Common myeloid progenitor, CD34-positive (primary cell): Measurements from ENCODE around the gene SORL1-AS1.

Source experiments
- CTCF ChIA-PET: fragments of 350-600 bp; sonication (Branson Sonifier 250); formaldehyde crosslinking; loops from one replicate; lab custom pipeline; 2021; ENCODE audit warnings: antibody characterized with exemption; lab: Charles Lee
- POLR2A ChIA-PET: fragments of 350-600 bp; sonication (Branson Sonifier 250); formaldehyde crosslinking; loops from one replicate; lab custom pipeline; 2021; ENCODE audit warnings: antibody characterized with exemption; lab: Charles Lee
- DNase-seq, 3 donors: peaks; one replicate each; pipeline versions ENCODE4 v3.0.0 to v3.0.0-alpha.2; 2013
- H3K27ac ChIP-seq, 2 experiments: 1 replicate in 1 of 2; 2 replicates in 1 of 2; pipeline ENCODE4 v1.7.0; 2013; ENCODE audit warnings: inconsistent platforms in 2 of 2, low read length in 2 of 2, mild to moderate bottlenecking in 2 of 2, low read depth in 1 of 2, moderate library complexity in 1 of 2; ENCODE audit not compliant: severe bottlenecking in 2 of 2, insufficient read depth in 1 of 2, poor library complexity in 1 of 2
- H3K27me3 ChIP-seq, 5 experiments: replicated peaks in 2 of 5; 1 replicate in 3 of 5; 2 replicates in 2 of 5; pipeline versions ENCODE4 v1.6.1 to v1.7.0; 2013; ENCODE audit warnings: low read length in 4 of 5, mild to moderate bottlenecking in 2 of 5, moderate library complexity in 2 of 5, inconsistent platforms in 1 of 5; ENCODE audit not compliant: insufficient read depth in 5 of 5, control insufficient read depth in 4 of 5
- H3K36me3 ChIP-seq, 4 experiments: 1 replicate in 2 of 4; 2 replicates in 2 of 4; pipeline versions ENCODE4 v1.6.1 to v1.7.0; 2013; ENCODE audit warnings: low read length in 3 of 4, control low read depth in 1 of 4, mild to moderate bottlenecking in 1 of 4; ENCODE audit not compliant: control insufficient read depth in 4 of 4, insufficient read depth in 4 of 4
- H3K4me1 ChIP-seq, 4 experiments: 1 replicate in 3 of 4; 2 replicates in 1 of 4; pipeline versions ENCODE4 v1.6.1 to v1.7.1; 2013; ENCODE audit warnings: low read length in 3 of 4, mild to moderate bottlenecking in 3 of 4, control low read depth in 1 of 4, inconsistent platforms in 1 of 4, moderate library complexity in 1 of 4; ENCODE audit not compliant: control insufficient read depth in 4 of 4, insufficient read depth in 4 of 4; ENCODE audit errors: control extremely low read depth in 1 of 4
- H3K4me3 ChIP-seq, 7 experiments: 1 replicate in 4 of 7; 2 replicates in 3 of 7; pipeline versions ENCODE4 v1.5.1 to v1.7.0; 2013; ENCODE audit warnings: mild to moderate bottlenecking in 7 of 7, low read length in 6 of 7, moderate library complexity in 6 of 7, inconsistent platforms in 2 of 7, low read depth in 2 of 7, control low read depth in 1 of 7; ENCODE audit not compliant: insufficient read depth in 4 of 7, control insufficient read depth in 1 of 7; ENCODE audit errors: extremely low read depth in 1 of 7
- H3K9me3 ChIP-seq, 5 experiments: 1 replicate in 4 of 5; 2 replicates in 1 of 5; pipeline versions ENCODE4 v1.6.1 to v1.7.1; 2013; ENCODE audit warnings: low read length in 4 of 5, mild to moderate bottlenecking in 2 of 5, inconsistent platforms in 1 of 5, low read depth in 1 of 5, moderate library complexity in 1 of 5; ENCODE audit not compliant: control insufficient read depth in 4 of 5, insufficient read depth in 2 of 5; ENCODE audit errors: control extremely low read depth in 1 of 5
- WGBS: methylation state at CpG from one replicate; pipeline ENCODE4 v1.1.5; 2013; ENCODE audit not compliant: insufficient coverage; 5-methylcytosine and 5-hydroxymethylcytosine counted together

SORL1-AS1 gene

GRCh38 chr11:121425828-121426227 is 26.9 kb downstream of the SORL1-AS1 start:
- ChIA-PET POLR2A (interaction anchor here (0.5 kb wide), 1 partner anchor 17 kb away, joined by 4 read pairs; no protein-coding TSS in a partner anchor), CTCF (interaction anchor here (0.6 to 2.4 kb wide), 3 partner anchors 17 to 106 kb away, joined by 3 to 10 read pairs (median 4); no protein-coding TSS in a partner anchor)
- DNase-seq = no peak
- H3K9me3 ChIP-seq = no peaks in the 10 kb centered on the region
- H3K27ac ChIP-seq = no peak overlapping the region
- no peaks in the 10 kb centered on the region for H3K36me3 ChIP-seq
- H3K4me3 ChIP-seq = no peak overlapping the region
- no peaks in the 10 kb centered on the region for H3K27me3 ChIP-seq
- H3K4me1 ChIP-seq = peaks cover 5 to 40% (median 25%) of the 10 kb centered on the region in 4 experiments
- WGBS = 100% methylated on average over 5 of the region's 5 CpGs

GRCh38 chr11:121422675-121423074 is 30.1 kb downstream of the SORL1-AS1 start:
- Histone ChIP-seq H3K4me3 (no peak overlapping the region), H3K9me3 (no peaks in the 10 kb centered on the region), H3K4me1 (peaks cover 22 to 61% (median 37%) of the 10 kb centered on the region in 4 experiments), H3K27ac (no peak overlapping the region), H3K27me3 (no peaks in the 10 kb centered on the region), H3K36me3 (no peaks in the 10 kb centered on the region)
- peak in 2 of 3 donors; percentile 30 to 36 for DNase-seq
- POLR2A ChIA-PET = no interaction called here
- CTCF ChIA-PET = no interaction called here
- 3% methylated on average over 3 of the region's 4 CpGs for WGBS

DNA sequence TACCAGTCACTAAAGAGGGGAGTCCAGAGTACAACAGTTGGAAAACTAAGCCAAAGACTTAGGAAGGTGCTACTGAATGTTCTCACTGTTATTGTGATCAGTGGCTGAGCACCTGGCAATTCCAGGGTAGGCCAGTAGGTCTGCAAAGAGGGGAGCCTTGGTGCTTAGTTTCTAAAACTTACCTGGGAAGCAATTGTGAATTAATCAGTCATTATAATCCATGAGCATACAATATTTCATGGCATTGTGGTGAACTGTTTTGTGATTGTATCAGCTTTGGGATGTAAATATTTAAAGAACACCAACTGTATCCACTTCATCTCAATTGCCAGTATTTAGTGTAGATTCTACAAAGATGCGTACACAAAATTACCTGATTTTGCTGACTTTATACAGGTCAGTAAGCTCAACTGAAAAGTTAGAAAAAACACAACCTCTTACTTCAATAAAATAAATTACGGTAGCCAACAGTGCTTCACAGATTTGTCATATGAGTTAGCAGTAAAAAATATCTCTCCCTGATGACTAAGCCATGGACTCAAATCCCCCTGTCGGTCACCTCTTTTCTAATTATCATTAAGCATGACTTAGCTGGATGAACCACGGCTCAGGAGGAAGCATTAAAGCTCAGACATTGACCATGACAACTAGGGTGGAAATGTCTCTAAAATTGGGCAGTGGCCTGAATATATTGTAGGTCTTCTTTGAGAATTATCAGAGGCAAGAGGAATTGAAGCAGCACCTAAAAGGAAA is 31.4 kb downstream of the SORL1-AS1 start:
- WGBS = 86% methylated on average over 4 of the region's 4 CpGs
- ChIA-PET POLR2A (interaction anchor here (0.5 to 1.1 kb wide), 2 partner anchors 161 to 173 kb away, joined by 3 read pairs; no protein-coding TSS in a partner anchor), CTCF (interaction anchor here (1.1 to 2.4 kb wide), 5 partner anchors 8 to 101 kb away, joined by 3 to 7 read pairs (median 3); no protein-coding TSS in a partner anchor)
- no peaks in the 10 kb centered on the region for H3K36me3 ChIP-seq
- no peaks in the 10 kb centered on the region for H3K9me3 ChIP-seq
- H3K4me1 ChIP-seq = peaks cover 25 to 61% (median 40%) of the 10 kb centered on the region in 4 experiments
- peak in 2 of 3 donors; percentile 61 to 68 for DNase-seq
- no peak overlapping the region for H3K4me3 ChIP-seq
- H3K27ac ChIP-seq = no peak overlapping the region
- no peaks in the 10 kb centered on the region for H3K27me3 ChIP-seq

- no peak overlapping the region for H3K27ac ChIP-seq
- DNase-seq = no peak
- no peaks in the 10 kb centered on the region for H3K9me3 ChIP-seq
- POLR2A ChIA-PET = interaction anchor here (1.1 kb wide), 1 partner anchor 162 kb away, joined by 3 read pairs; no protein-coding TSS in a partner anchor
- WGBS = 90% methylated on average over 1 of the region's 2 CpGs
- H3K4me3 ChIP-seq = no peak overlapping the region
- H3K27me3 ChIP-seq = no peaks in the 10 kb centered on the region
- CTCF ChIA-PET = interaction anchor here (1.1 to 2.4 kb wide), 5 partner anchors 9 to 101 kb away, joined by 3 to 7 read pairs (median 3); no protein-coding TSS in a partner anchor
- no peaks in the 10 kb centered on the region for H3K36me3 ChIP-seq
- peaks cover 30 to 70% (median 45%) of the 10 kb centered on the region in 4 experiments for H3K4me1 ChIP-seq
Observed at GRCh38 chr11:121420398-121420797, 32.4 kb downstream of the SORL1-AS1 start.

DNA sequence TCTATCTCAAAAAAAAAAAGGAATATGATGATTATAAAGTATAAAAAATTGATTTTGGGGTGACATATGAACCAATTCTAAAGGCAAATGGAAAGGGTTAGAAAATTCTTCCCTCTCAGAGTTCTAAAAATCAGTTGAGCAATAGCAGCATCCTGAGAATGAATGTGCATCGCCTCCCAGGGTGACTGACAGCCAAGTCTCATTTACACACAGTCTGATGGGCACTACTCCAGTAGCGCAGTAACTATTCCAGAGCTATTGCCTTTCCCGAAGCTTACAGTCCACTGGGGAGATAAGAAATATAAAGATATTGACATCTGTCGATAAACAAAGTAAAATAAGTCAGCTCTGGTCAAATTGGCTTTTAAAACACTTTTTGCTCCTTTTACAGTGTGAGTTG is 32.9 kb downstream of the SORL1-AS1 start:
- H3K36me3 ChIP-seq = no peaks in the 10 kb centered on the region
- H3K9me3 ChIP-seq = no peaks in the 10 kb centered on the region
- WGBS = 100% methylated on average over 4 of the region's 4 CpGs
- ChIA-PET CTCF (interaction anchor here (1.1 to 2.4 kb wide), 4 partner anchors 10 to 61 kb away, joined by 3 to 7 read pairs (median 4); no protein-coding TSS in a partner anchor), POLR2A (no interaction called here)
- DNase-seq = no peak
- H3K27ac ChIP-seq = no peak overlapping the region
- H3K4me3 ChIP-seq = no peak overlapping the region
- H3K27me3 ChIP-seq = no peaks in the 10 kb centered on the region
- peaks cover 30 to 75% (median 48%) of the 10 kb centered on the region in 4 experiments for H3K4me1 ChIP-seq

GRCh38 chr11:121418625-121419114 is 34.1 kb downstream of the SORL1-AS1 start:
- WGBS = 83% methylated on average over 5 of the region's 7 CpGs
- H3K9me3 ChIP-seq = no peaks in the 10 kb centered on the region
- no peak overlapping the region for H3K27ac ChIP-seq
- peaks cover 30 to 82% (median 53%) of the 10 kb centered on the region in 4 experiments for H3K4me1 ChIP-seq
- no peaks in the 10 kb centered on the region for H3K36me3 ChIP-seq
- DNase-seq = peak; percentile 80 to 94 (median 92)
- H3K27me3 ChIP-seq = no peaks in the 10 kb centered on the region
- ChIA-PET CTCF (interaction anchor here (1.4 to 2.4 kb wide), 3 partner anchors 11 to 60 kb away, joined by 3 to 7 read pairs (median 5); no protein-coding TSS in a partner anchor), POLR2A (no interaction called here)
- peak overlapping the region in 2 of 7 experiments; percentile 6 to 24 for H3K4me3 ChIP-seq
